Measurements from ENCODE around the gene ACTR5.

ACTR5 gene

GRCh38 chr20:38800882-38801281 is 52.6 kb downstream of the ACTR5 start:
- no peak overlapping the region for H3K27ac Mint-ChIP-seq
- TF ChIP-seq CTCF (IDR thresholded peaks at IDR 0.05) = no peak
- no peak for DNase-seq

GRCh38 chr20:38804221-38804620 is 56.0 kb downstream of the ACTR5 start:
- no peak overlapping the region for H3K27ac Mint-ChIP-seq
- peak overlapping the region; percentile 18 for H3K4me3 Mint-ChIP-seq
- H3K36me3 Mint-ChIP-seq (ENCODE audit: low read depth) = no peaks in the 10 kb centered on the region
- TF ChIP-seq CTCF (IDR thresholded peaks at IDR 0.05) = no peak
- H3K9me3 Mint-ChIP-seq = peaks cover 2% of the 10 kb centered on the region
- H3K4me1 Mint-ChIP-seq = peaks cover 13% of the 10 kb centered on the region
- no peak for DNase-seq
- peaks cover 72% of the 10 kb centered on the region for H3K27me3 Mint-ChIP-seq (ENCODE audit: low read depth, poor library complexity)

More at GRCh38 chr20:38800882-38801281, 52.6 kb downstream of the ACTR5 start:
- Mint-ChIP-seq H3K9me3 (peaks cover 5% of the 10 kb centered on the region), H3K36me3 (ENCODE audit: low read depth) (no peaks in the 10 kb centered on the region), H3K4me3 (no peak overlapping the region), H3K4me1 (peaks cover 7% of the 10 kb centered on the region), H3K27me3 (ENCODE audit: low read depth, poor library complexity) (peaks cover 61% of the 10 kb centered on the region)

GRCh38 chr20:38804682-38805501 is 56.6 kb downstream of the ACTR5 start:
- DNase-seq = no peak
- H3K4me3 Mint-ChIP-seq = peak overlapping the region; percentile 73
- peaks cover 76% of the 10 kb centered on the region for H3K27me3 Mint-ChIP-seq (ENCODE audit: low read depth, poor library complexity)
- H3K4me1 Mint-ChIP-seq = peaks cover 13% of the 10 kb centered on the region
- no peaks in the 10 kb centered on the region for H3K9me3 Mint-ChIP-seq
- H3K27ac Mint-ChIP-seq = no peak overlapping the region
- no peak for TF ChIP-seq CTCF (IDR thresholded peaks at IDR 0.05)
- no peaks in the 10 kb centered on the region for H3K36me3 Mint-ChIP-seq (ENCODE audit: low read depth)

GRCh38 chr20:38805502-38805957 is 57.3 kb downstream of the ACTR5 start, which contains the start of gene PPP1R16B:
Gene PPP1R16B (plus strand): TSS chr20:38805697. CDS start chr20:38835926, 30,229 bp downstream.
- no peaks in the 10 kb centered on the region for H3K36me3 Mint-ChIP-seq (ENCODE audit: low read depth)
- H3K27ac Mint-ChIP-seq = no peak within 1 kb of the TSS
- peaks cover 13% of the 10 kb centered on the region for H3K4me1 Mint-ChIP-seq
- DNase-seq = peak; percentile 85
- peaks cover 81% of the 10 kb centered on the region for H3K27me3 Mint-ChIP-seq (ENCODE audit: low read depth, poor library complexity)
- no peak for TF ChIP-seq CTCF (IDR thresholded peaks at IDR 0.05)
- H3K9me3 Mint-ChIP-seq = no peaks in the 10 kb centered on the region
- peak within 1 kb of the TSS; percentile 83 for H3K4me3 Mint-ChIP-seq

GRCh38 chr20:38805958-38806854 is 57.9 kb downstream of the ACTR5 start:
- Mint-ChIP-seq H3K4me3 (peak overlapping the region; percentile 83), H3K36me3 (ENCODE audit: low read depth) (no peaks in the 10 kb centered on the region), H3K27me3 (ENCODE audit: low read depth, poor library complexity) (peaks cover 85% of the 10 kb centered on the region), H3K9me3 (no peaks in the 10 kb centered on the region), H3K27ac (no peak overlapping the region), H3K4me1 (peaks cover 13% of the 10 kb centered on the region)
- peak; percentile 46 for DNase-seq
- TF ChIP-seq CTCF (IDR thresholded peaks at IDR 0.05) = no peak

All from nephron progenitor cell (in vitro differentiated cells).